NCI-H1105 (cell line): ENCODE measurements around the gene LCNL1.

Source experiments
- DNase-seq: peaks from one replicate; lab custom pipeline; 2025; lab: John Stamatoyannopoulos, UW

Gene LCNL1

GRCh38 chr9:136960212-136960937 is 22.4 kb upstream of the LCNL1 start:
- DNase-seq, result no peak

GRCh38 chr9:136960938-136961275 is 21.9 kb upstream of the LCNL1 start:
- DNase-seq, result no peak

GRCh38 chr9:136961279-136962065 is 21.3 kb upstream of the LCNL1 start:
- DNase-seq, result no peak

GRCh38 chr9:136962163-136962562 is 20.6 kb upstream of the LCNL1 start:
- no peak for DNase-seq

- DNase-seq, result no peak
Measured at GRCh38 chr9:136962701-136963248, 20.0 kb upstream of the LCNL1 start.

GRCh38 chr9:136963341-136963740 is 19.5 kb upstream of the LCNL1 start:
- no peak for DNase-seq

GRCh38 chr9:136963751-136964150 is 19.0 kb upstream of the LCNL1 start:
- DNase-seq, result no peak

- no peak for DNase-seq
Measured at GRCh38 chr9:136964171-136964689, 18.6 kb upstream of the LCNL1 start.

- no peak for DNase-seq
Measured at GRCh38 chr9:136964833-136965422, 17.9 kb upstream of the LCNL1 start.

- DNase-seq, result no peak
Measured at GRCh38 chr9:136965771-136966484, 16.9 kb upstream of the LCNL1 start.

GRCh38 chr9:136968333-136969127 is 14.3 kb upstream of the LCNL1 start:
- DNase-seq, result no peak

GRCh38 chr9:136969150-136969549 is 13.6 kb upstream of the LCNL1 start:
- DNase-seq, result no peak

GRCh38 chr9:136969774-136970173 is 13.0 kb upstream of the LCNL1 start:
- no peak for DNase-seq

GRCh38 chr9:136970361-136970760 is 12.4 kb upstream of the LCNL1 start:
- no peak for DNase-seq

GRCh38 chr9:136971746-136972145 is 11.0 kb upstream of the LCNL1 start:
- no peak for DNase-seq

- no peak for DNase-seq
Measured at GRCh38 chr9:136972335-136972734, 10.5 kb upstream of the LCNL1 start.

- no peak for DNase-seq
Measured at GRCh38 chr9:136972743-136973142, 10.1 kb upstream of the LCNL1 start.

- no peak for DNase-seq
Measured at GRCh38 chr9:136973618-136974617, 8.9 kb upstream of the LCNL1 start.

GRCh38 chr9:136974817-136975535 is 7.8 kb upstream of the LCNL1 start:
- DNase-seq, result no peak
